DND-41 (cell line): ENCODE measurements around the gene TAAR6.

Experiments used
- ATAC-seq: fragments of 200-7000 bp; cut with Tn5 transposase; 3 replicates; pipeline ENCODE4 v1.9.1; 2021; ENCODE audit warnings: low read depth; ENCODE audit not compliant: insufficient read depth
- DNase-seq: peaks from one replicate; pipeline ENCODE4 v3.0.0-alpha.2; 2020
- H2AFZ ChIP-seq: 2 replicates; pipeline ENCODE4 v1.6.0; 2012; ENCODE audit warnings: low read depth, low read length
- H3K27ac ChIP-seq: 2 replicates; pipeline ENCODE4 v1.5.1; 2012; ENCODE audit warnings: low read length, inconsistent platforms
- H3K27me3 ChIP-seq: fragments of 200-600 bp; sonication (generic); 2 replicates; pipeline ENCODE4 v1.6.0; 2012; ENCODE audit warnings: low read length, mild to moderate bottlenecking, inconsistent platforms; ENCODE audit not compliant: insufficient read depth, poor library complexity
- H3K36me3 ChIP-seq: 2 replicates; pipeline ENCODE4 v1.5.1; 2012; ENCODE audit warnings: low read length, inconsistent platforms; ENCODE audit not compliant: insufficient read depth
- H3K4me1 ChIP-seq: 2 replicates; pipeline ENCODE4 v1.5.1; 2012; ENCODE audit warnings: mild to moderate bottlenecking, low read length; ENCODE audit not compliant: insufficient read depth
- H3K4me2 ChIP-seq: 2 replicates; pipeline ENCODE4 v1.6.0; 2012; ENCODE audit warnings: mild to moderate bottlenecking, moderate library complexity, low read length, inconsistent platforms; ENCODE audit not compliant: insufficient read depth
- H3K4me3 ChIP-seq, 2 experiments: fragments of 200-600 bp in 1 of 2; shearing (Covaris generic) in 1 of 2; 2 replicates each; pipeline ENCODE4 v1.5.1; 2012 to 2016; ENCODE audit warnings: inconsistent platforms in 2 of 2, low read length in 2 of 2, mild to moderate bottlenecking in 2 of 2, low read depth in 1 of 2, moderate library complexity in 1 of 2
- H3K79me2 ChIP-seq: 2 replicates; pipeline ENCODE4 v1.6.0; 2012; ENCODE audit warnings: low read length, inconsistent platforms; ENCODE audit not compliant: insufficient read depth
- H3K9ac ChIP-seq: 2 replicates; pipeline ENCODE4 v1.6.0; 2012; ENCODE audit warnings: low read depth, mild to moderate bottlenecking, inconsistent platforms, low read length, moderate library complexity
- H3K9me3 ChIP-seq: 2 replicates; pipeline ENCODE4 v1.5.1; 2012; ENCODE audit warnings: low read length, moderate library complexity, mild to moderate bottlenecking, inconsistent platforms; ENCODE audit not compliant: insufficient read depth, severe bottlenecking
- H4K20me1 ChIP-seq: 2 replicates; pipeline ENCODE4 v1.6.0; 2012; ENCODE audit warnings: low read length; ENCODE audit not compliant: insufficient read depth
- EZH2 ChIP-seq: IDR thresholded peaks from 3 replicates; pipeline ENCODE4 v1.6.1; 2012; ENCODE audit warnings: borderline replicate concordance, low read depth, mild to moderate bottlenecking, moderate library complexity, low read length, inconsistent platforms; ENCODE audit not compliant: severe bottlenecking
- TF ChIP-seq, protein P1 (sequence below): IDR thresholded peaks from 2 replicates; pipeline ENCODE4 v1.5.1; 2012; ENCODE audit warnings: borderline replicate concordance, low read length, moderate library complexity, mild to moderate bottlenecking; ENCODE audit not compliant: poor library complexity, severe bottlenecking; ENCODE audit errors: extremely low read depth

Gene TAAR6

DNA sequence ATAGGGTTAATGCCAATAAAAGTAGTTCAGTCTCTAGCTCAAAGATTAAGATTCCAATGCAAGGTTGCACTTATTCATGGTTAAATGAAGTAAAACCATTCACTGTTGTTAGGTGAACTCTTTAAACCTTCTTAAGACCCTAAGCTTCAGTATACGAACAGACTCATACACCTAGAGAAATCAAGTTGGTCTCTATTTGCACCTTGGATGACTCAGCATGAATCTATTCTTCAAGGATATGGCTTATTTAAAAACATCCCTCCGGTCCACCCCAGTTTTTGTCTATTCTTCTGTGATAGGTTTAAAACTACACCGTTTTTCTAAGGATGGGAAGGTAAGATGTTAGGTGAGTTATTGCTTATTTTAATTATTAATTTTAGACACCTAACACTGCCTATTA lies 33.0 kb upstream of the TAAR6 start:
- no peak for ATAC-seq
- H3K27me3 ChIP-seq: peaks cover 14% of the 10 kb centered on the region
- H2AFZ ChIP-seq: no peak overlapping the region
- no peaks in the 10 kb centered on the region for H3K79me2 ChIP-seq
- no peak for TF ChIP-seq EZH2
- TF ChIP-seq, protein P1, sequence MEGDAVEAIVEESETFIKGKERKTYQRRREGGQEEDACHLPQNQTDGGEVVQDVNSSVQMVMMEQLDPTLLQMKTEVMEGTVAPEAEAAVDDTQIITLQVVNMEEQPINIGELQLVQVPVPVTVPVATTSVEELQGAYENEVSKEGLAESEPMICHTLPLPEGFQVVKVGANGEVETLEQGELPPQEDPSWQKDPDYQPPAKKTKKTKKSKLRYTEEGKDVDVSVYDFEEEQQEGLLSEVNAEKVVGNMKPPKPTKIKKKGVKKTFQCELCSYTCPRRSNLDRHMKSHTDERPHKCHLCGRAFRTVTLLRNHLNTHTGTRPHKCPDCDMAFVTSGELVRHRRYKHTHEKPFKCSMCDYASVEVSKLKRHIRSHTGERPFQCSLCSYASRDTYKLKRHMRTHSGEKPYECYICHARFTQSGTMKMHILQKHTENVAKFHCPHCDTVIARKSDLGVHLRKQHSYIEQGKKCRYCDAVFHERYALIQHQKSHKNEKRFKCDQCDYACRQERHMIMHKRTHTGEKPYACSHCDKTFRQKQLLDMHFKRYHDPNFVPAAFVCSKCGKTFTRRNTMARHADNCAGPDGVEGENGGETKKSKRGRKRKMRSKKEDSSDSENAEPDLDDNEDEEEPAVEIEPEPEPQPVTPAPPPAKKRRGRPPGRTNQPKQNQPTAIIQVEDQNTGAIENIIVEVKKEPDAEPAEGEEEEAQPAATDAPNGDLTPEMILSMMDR: no peak
- no peak overlapping the region for H3K4me3 ChIP-seq
- no peaks in the 10 kb centered on the region for H3K36me3 ChIP-seq
- H3K9me3 ChIP-seq: no peaks in the 10 kb centered on the region
- no peaks in the 10 kb centered on the region for H4K20me1 ChIP-seq
- H3K4me1 ChIP-seq: no peaks in the 10 kb centered on the region
- H3K4me2 ChIP-seq: no peak overlapping the region
- no peak overlapping the region for H3K27ac ChIP-seq
- no peak overlapping the region for H3K9ac ChIP-seq
- no peak for DNase-seq

DNA sequence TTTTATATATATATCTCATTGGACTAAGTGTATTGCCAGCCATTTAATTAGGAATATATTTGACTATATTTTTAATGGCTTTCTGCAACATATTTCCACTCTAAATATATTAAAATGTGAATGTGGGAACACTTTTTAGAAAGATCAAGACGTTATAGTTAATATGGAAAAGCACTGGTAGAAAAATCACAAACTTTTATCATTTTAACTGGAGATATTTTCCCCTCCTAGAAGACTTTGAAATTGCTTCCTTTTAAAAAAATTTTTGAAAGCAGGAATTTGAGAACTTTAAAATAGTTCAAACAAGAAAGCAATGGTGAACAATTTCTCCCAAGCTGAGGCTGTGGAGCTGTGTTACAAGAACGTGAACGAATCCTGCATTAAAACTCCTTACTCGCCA lies 32.1 kb upstream of the TAAR6 start, which contains the start of gene TAAR9:
Gene TAAR9, plus strand, starts transcription at position 301 of the 400 bp plus-strand sequence. Its CDS starts 13 bp downstream, at position 314.
- no peak within 1 kb of the TSS for H3K4me2 ChIP-seq
- ATAC-seq (no peak), DNase-seq (no peak)
- no peaks in the 10 kb centered on the region for H3K4me1 ChIP-seq
- H3K9ac ChIP-seq: no peak within 1 kb of the TSS
- H3K9me3 ChIP-seq: no peaks in the 10 kb centered on the region
- no peak within 1 kb of the TSS for H3K4me3 ChIP-seq
- no peak for TF ChIP-seq EZH2
- TF ChIP-seq, protein P1: no peak
- H3K27me3 ChIP-seq: peaks cover 14% of the 10 kb centered on the region
- H4K20me1 ChIP-seq: no peaks in the 10 kb centered on the region
- no peak within 1 kb of the TSS for H3K27ac ChIP-seq
- H2AFZ ChIP-seq: no peak within 1 kb of the TSS
- no peaks in the 10 kb centered on the region for H3K79me2 ChIP-seq
- H3K36me3 ChIP-seq: no peaks in the 10 kb centered on the region

DNA sequence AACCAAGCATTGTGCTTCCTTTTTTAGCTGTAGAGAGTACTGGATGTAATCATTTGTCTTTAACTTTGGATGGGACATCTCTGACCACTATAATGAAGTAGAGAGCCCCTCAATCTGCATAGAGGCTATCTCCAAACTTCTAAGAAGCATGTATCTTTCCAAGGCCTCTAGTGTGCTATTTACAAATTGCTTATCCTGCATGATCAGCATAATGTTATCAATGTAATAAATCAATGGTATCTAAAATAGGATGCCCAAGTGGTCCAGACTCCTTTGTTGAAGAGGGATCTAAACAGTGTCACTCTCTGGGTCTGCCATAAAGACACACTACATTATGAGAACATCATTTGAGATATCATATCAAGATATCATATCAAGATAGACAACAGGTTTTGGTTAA lies 25.3 kb upstream of the TAAR6 start:
- ATAC-seq (no peak), DNase-seq (no peak)
- Histone ChIP-seq H4K20me1 (no peaks in the 10 kb centered on the region), H3K27me3 (peaks cover 19% of the 10 kb centered on the region), H3K79me2 (no peaks in the 10 kb centered on the region), H3K4me1 (no peaks in the 10 kb centered on the region), H3K27ac (no peak overlapping the region), H3K36me3 (no peaks in the 10 kb centered on the region), H3K9ac (no peak overlapping the region), H2AFZ (no peak overlapping the region), H3K4me2 (no peak overlapping the region), H3K9me3 (no peaks in the 10 kb centered on the region), H3K4me3 (no peak overlapping the region)
- TF ChIP-seq, protein P1: no peak
- TF ChIP-seq EZH2: no peak

DNA sequence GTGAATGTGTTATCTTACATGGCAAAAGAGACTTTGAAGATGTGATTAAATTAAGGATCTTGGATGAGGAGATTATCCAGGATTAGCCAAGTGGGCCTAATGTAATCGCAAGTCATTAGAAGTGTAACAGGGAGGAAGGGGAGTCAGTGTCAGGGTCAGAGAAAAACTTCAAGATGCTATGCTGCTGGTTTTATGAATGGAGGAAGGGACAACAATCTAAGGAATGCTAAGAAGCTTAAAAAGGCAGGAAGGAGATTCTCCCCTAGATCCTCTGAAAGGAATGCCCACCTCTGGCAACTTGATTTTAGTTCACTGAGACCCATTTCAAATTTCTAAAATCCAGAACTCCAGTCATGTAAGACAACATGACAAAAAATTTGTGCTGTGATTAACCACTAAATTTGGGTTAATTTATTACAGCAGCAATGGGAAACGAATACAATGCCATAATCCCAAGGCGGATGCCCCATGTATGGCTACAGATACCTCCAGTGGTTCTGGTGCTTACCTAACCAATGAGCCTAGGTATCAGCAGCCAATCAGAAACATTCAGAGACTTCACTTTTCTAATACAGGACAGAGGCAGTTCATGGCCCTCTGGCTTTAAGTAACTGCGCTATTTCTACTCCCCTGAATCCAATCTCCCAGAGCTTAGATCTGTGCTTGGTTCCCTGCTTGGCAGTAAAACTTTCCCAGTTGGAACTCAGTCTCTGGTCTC lies 21.2 kb upstream of the TAAR6 start:
- Histone ChIP-seq H3K9ac (no peak overlapping the region), H3K79me2 (no peaks in the 10 kb centered on the region), H3K9me3 (no peaks in the 10 kb centered on the region), H4K20me1 (no peaks in the 10 kb centered on the region), H3K4me2 (no peak overlapping the region), H3K4me1 (no peaks in the 10 kb centered on the region), H3K27me3 (peaks cover 19% of the 10 kb centered on the region), H2AFZ (no peak overlapping the region), H3K36me3 (no peaks in the 10 kb centered on the region), H3K27ac (no peak overlapping the region), H3K4me3 (no peak overlapping the region)
- ATAC-seq: no peak
- DNase-seq: no peak
- no peak for TF ChIP-seq EZH2
- TF ChIP-seq, protein P1: no peak
